Measurements from ENCODE around the gene KLC4.

DNA sequence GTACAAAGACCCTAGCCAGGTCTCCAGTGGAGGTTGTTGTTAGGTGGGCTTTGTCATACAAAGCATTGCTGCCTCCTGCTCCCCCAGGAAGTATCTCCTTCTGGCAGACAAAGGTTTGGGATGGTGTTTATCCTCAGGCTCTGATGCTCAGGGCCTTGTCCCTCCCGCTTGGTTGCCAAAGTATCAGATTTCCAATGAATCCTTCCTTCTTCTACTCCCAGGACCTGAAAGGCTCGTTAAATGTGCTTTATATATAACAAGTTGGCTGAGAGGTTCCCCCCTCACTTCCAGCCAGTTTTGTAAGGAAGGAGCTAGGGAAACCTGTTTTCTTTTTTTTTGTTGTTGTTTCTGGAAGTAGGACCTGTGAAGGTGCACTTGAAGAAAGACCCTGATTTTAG is 31.1 kb downstream of the KLC4 start:
- TF ChIP-seq, protein P1, sequence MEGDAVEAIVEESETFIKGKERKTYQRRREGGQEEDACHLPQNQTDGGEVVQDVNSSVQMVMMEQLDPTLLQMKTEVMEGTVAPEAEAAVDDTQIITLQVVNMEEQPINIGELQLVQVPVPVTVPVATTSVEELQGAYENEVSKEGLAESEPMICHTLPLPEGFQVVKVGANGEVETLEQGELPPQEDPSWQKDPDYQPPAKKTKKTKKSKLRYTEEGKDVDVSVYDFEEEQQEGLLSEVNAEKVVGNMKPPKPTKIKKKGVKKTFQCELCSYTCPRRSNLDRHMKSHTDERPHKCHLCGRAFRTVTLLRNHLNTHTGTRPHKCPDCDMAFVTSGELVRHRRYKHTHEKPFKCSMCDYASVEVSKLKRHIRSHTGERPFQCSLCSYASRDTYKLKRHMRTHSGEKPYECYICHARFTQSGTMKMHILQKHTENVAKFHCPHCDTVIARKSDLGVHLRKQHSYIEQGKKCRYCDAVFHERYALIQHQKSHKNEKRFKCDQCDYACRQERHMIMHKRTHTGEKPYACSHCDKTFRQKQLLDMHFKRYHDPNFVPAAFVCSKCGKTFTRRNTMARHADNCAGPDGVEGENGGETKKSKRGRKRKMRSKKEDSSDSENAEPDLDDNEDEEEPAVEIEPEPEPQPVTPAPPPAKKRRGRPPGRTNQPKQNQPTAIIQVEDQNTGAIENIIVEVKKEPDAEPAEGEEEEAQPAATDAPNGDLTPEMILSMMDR (IDR thresholded peaks at IDR 0.05): no peak
- TF ChIP-seq POLR2AphosphoS5 (IDR thresholded peaks at IDR 0.05): no peak
